ENCODE data around the gene TRHDE.

GRCh38 chr12:72242946-72243345, 29.2 kb upstream of the TRHDE start:
- TF ChIP-seq ZNF70 (CRISPR knock-in tag; IDR thresholded peaks at IDR 0.05) (no peak), ESRRG (CRISPR knock-in tag; IDR thresholded peaks at IDR 0.05) (no peak)
